HepG2 (cell line): ENCODE results near the gene C22orf39. TPM values are rescaled to one million over a fixed set of nuclear protein-coding genes. Genes with fewer than 3 reads are reported as not detected.
A peak's percentile ranks its signal among the peaks of the same experiment; 100 is the strongest.

Source experiments
- HNF4A ChIP-seq: sonication (generic); formaldehyde crosslinking; IDR thresholded peaks from 2 replicates; pipeline ENCODE4 v1.4.0; 2020; ENCODE audit warnings: missing genetic modification reagents
- MAF1 ChIP-seq: sonication (generic); formaldehyde crosslinking; IDR thresholded peaks from 2 replicates; pipeline ENCODE4 v1.5.0; 2020; ENCODE audit warnings: missing genetic modification reagents, borderline replicate concordance
- NR1H2 ChIP-seq: sonication (generic); formaldehyde crosslinking; IDR thresholded peaks from 2 replicates; pipeline ENCODE4 v1.8.1; 2022; ENCODE audit warnings: low read depth, missing genetic modification reagents, borderline replicate concordance
- ZBTB38 ChIP-seq: sonication (generic); formaldehyde crosslinking; IDR thresholded peaks from 2 replicates; pipeline ENCODE4 v1.5.1; 2020; ENCODE audit warnings: mild to moderate bottlenecking, missing genetic modification reagents
- ZEB1 ChIP-seq: IDR thresholded peaks from 2 replicates; pipeline ENCODE4 v1.6.1; 2012; ENCODE audit warnings: mild to moderate bottlenecking, low read depth, inconsistent platforms; ENCODE audit not compliant: insufficient replicate concordance
- ZFP37 ChIP-seq: sonication (generic); formaldehyde crosslinking; IDR thresholded peaks from 2 replicates; pipeline ENCODE4 v1.4.0; 2020; ENCODE audit warnings: missing genetic modification reagents, borderline replicate concordance
- ZNF530 ChIP-seq: sonication (generic); formaldehyde crosslinking; IDR thresholded peaks from 2 replicates; pipeline ENCODE4 v1.5.0; 2020; ENCODE audit warnings: low read depth, mild to moderate bottlenecking, missing genetic modification reagents
- ZNF670 ChIP-seq: sonication (generic); formaldehyde crosslinking; IDR thresholded peaks from 2 replicates; pipeline ENCODE4 v1.8.0; 2022; ENCODE audit warnings: mild to moderate bottlenecking, missing genetic modification reagents, borderline replicate concordance
- polyA plus RNA-seq, 8 experiments: library from polyadenylated mRNA; depleted of rRNA in 3 of 8; stranded (reverse) in 7 of 8; unstranded in 1 of 8; fragments of >200 nt; fragmentation: Illumina TruSeq in 4 of 8; extraction: Trizol in 4 of 8; gene quantifications; 2 replicates each; pipeline versions ENCODE4 v1.2.1 to v1.2.3, GENCODE V29; 2011 to 2016; ENCODE audit warnings: low read depth in 4 of 8, missing spikeins in 1 of 8, mixed read lengths in 1 of 8; ENCODE audit not compliant: insufficient read depth in 1 of 8
- total RNA-seq, 5 experiments: library from RNA; depleted of rRNA; stranded (reverse); fragments of >200 nt; fragmentation: Illumina TruSeq; extraction: Trizol; gene quantifications; 2 replicates each; pipeline ENCODE4 v1.2.3, GENCODE V29; 2016; ENCODE audit warnings: low read depth in 1 of 5
- TF ChIP-seq, protein P1 (sequence below): sonication (generic); formaldehyde crosslinking; IDR thresholded peaks from 2 replicates; pipeline ENCODE4 v1.8.1; 2022; ENCODE audit warnings: low read depth, mild to moderate bottlenecking, missing genetic modification reagents
- TF ChIP-seq, protein P2 (sequence below): sonication (generic); formaldehyde crosslinking; IDR thresholded peaks from 2 replicates; pipeline ENCODE4 v1.8.0; 2023; ENCODE audit warnings: mild to moderate bottlenecking, missing genetic modification reagents
- TF ChIP-seq, protein P3 (sequence below): sonication (generic); formaldehyde crosslinking; IDR thresholded peaks from 2 replicates; pipeline ENCODE4 v1.9.0; 2021; ENCODE audit warnings: mild to moderate bottlenecking, missing genetic modification reagents

C22orf39 gene
- total and polyA plus RNA-seq, 2 of the 13 experiments (the other 11 are each of a cell fraction or from before 2014, with no cell fraction given) = 23.4 to 26.4 TPM

DNA sequence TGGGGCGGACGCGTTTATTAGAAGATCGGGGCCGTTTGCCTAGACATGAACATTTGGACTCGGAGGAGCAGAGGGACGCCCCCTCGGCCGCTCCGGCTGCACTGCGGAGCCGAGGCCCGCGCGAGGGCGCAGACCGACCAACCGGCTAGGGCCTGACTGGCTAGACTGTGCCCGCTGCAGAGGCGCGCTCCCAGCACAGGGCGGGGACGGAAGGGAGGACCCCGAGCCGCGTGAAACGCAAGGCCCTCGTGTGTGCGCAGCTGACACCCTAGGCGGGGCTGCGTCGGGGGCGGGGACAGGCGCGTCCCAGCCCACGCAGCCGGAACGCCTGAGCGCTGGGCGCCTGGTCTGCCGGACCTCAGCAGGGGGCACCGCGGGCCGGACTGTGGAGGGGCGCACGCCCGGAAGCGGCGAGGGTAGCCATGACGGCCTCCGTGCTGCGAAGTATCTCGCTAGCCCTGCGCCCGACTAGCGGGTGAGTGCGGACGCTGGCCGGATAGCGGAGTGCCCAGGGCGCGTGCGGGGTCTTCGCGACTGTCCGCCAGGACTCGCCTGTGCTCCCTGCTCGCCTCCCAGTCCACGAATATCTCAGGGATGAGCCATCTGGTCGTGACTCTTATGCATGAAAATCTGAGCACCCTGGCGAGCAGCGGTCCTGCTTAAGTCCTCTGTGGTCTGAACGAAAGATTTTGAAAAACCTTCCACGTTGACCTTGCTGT lies 15.2 kb downstream of the C22orf39 start, which contains the start of gene MRPL40 (continued):
- TF ChIP-seq, protein P1, sequence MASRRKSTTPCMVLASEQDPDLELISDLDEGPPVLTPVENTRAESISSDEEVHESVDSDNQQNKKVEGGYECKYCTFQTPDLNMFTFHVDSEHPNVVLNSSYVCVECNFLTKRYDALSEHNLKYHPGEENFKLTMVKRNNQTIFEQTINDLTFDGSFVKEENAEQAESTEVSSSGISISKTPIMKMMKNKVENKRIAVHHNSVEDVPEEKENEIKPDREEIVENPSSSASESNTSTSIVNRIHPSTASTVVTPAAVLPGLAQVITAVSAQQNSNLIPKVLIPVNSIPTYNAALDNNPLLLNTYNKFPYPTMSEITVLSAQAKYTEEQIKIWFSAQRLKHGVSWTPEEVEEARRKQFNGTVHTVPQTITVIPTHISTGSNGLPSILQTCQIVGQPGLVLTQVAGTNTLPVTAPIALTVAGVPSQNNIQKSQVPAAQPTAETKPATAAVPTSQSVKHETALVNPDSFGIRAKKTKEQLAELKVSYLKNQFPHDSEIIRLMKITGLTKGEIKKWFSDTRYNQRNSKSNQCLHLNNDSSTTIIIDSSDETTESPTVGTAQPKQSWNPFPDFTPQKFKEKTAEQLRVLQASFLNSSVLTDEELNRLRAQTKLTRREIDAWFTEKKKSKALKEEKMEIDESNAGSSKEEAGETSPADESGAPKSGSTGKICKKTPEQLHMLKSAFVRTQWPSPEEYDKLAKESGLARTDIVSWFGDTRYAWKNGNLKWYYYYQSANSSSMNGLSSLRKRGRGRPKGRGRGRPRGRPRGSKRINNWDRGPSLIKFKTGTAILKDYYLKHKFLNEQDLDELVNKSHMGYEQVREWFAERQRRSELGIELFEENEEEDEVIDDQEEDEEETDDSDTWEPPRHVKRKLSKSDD (CRISPR knock-in tag) = peak; percentile 97
- TF ChIP-seq ZNF670 (CRISPR knock-in tag) (peak; percentile 94), ZNF530 (peak; percentile 22; the same call in 1 of the 2 replicates), ZBTB38 (peak; percentile 89), NR1H2 (CRISPR knock-in tag) (peak; percentile 96; the same call in 1 of the 2 replicates), ZEB1 (peak; percentile 44), HNF4A (peak; percentile 66), ZFP37 (peak; percentile 66; the same call in 1 of the 2 replicates), MAF1 (CRISPR knock-in tag) (peak; percentile 76; the same call in 1 of the 2 replicates)
- TF ChIP-seq, protein P2, sequence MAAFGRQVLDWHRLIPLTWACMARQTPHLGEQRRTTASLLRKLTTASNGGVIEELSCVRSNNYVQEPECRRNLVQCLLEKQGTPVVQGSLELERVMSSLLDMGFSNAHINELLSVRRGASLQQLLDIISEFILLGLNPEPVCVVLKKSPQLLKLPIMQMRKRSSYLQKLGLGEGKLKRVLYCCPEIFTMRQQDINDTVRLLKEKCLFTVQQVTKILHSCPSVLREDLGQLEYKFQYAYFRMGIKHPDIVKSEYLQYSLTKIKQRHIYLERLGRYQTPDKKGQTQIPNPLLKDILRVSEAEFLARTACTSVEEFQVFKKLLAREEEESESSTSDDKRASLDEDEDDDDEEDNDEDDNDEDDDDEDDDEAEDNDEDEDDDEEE (CRISPR knock-in tag) = peak; percentile 47; the same call in 1 of the 2 replicates
- TF ChIP-seq, protein P3, sequence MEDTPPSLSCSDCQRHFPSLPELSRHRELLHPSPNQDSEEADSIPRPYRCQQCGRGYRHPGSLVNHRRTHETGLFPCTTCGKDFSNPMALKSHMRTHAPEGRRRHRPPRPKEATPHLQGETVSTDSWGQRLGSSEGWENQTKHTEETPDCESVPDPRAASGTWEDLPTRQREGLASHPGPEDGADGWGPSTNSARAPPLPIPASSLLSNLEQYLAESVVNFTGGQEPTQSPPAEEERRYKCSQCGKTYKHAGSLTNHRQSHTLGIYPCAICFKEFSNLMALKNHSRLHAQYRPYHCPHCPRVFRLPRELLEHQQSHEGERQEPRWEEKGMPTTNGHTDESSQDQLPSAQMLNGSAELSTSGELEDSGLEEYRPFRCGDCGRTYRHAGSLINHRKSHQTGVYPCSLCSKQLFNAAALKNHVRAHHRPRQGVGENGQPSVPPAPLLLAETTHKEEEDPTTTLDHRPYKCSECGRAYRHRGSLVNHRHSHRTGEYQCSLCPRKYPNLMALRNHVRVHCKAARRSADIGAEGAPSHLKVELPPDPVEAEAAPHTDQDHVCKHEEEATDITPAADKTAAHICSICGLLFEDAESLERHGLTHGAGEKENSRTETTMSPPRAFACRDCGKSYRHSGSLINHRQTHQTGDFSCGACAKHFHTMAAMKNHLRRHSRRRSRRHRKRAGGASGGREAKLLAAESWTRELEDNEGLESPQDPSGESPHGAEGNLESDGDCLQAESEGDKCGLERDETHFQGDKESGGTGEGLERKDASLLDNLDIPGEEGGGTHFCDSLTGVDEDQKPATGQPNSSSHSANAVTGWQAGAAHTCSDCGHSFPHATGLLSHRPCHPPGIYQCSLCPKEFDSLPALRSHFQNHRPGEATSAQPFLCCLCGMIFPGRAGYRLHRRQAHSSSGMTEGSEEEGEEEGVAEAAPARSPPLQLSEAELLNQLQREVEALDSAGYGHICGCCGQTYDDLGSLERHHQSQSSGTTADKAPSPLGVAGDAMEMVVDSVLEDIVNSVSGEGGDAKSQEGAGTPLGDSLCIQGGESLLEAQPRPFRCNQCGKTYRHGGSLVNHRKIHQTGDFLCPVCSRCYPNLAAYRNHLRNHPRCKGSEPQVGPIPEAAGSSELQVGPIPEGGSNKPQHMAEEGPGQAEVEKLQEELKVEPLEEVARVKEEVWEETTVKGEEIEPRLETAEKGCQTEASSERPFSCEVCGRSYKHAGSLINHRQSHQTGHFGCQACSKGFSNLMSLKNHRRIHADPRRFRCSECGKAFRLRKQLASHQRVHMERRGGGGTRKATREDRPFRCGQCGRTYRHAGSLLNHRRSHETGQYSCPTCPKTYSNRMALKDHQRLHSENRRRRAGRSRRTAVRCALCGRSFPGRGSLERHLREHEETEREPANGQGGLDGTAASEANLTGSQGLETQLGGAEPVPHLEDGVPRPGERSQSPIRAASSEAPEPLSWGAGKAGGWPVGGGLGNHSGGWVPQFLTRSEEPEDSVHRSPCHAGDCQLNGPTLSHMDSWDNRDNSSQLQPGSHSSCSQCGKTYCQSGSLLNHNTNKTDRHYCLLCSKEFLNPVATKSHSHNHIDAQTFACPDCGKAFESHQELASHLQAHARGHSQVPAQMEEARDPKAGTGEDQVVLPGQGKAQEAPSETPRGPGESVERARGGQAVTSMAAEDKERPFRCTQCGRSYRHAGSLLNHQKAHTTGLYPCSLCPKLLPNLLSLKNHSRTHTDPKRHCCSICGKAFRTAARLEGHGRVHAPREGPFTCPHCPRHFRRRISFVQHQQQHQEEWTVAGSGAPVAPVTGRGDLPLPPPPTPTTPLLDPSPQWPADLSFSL = no peak
